GM18505 (cell line): ENCODE data around the gene LIMA1.
"Not testable (repeated sequence)": the region's sequence is repeated elsewhere in the genome, so short reads cannot be mapped to it uniquely, and the experiment has no call there.

Source experiments
- ATAC-seq: cut with Tn5 transposase; IDR thresholded peaks from one replicate; pipeline ENCODE4 v1.9.1; 2021; ENCODE audit not compliant: unreplicated experiment
- POLR2A ChIP-seq: IDR thresholded peaks from 4 replicates; pipeline ENCODE4 v1.6.1; 2011; ENCODE audit warnings: borderline replicate concordance; ENCODE audit not compliant: insufficient read depth, insufficient read length; ENCODE audit errors: extremely low read depth

Gene LIMA1

DNA sequence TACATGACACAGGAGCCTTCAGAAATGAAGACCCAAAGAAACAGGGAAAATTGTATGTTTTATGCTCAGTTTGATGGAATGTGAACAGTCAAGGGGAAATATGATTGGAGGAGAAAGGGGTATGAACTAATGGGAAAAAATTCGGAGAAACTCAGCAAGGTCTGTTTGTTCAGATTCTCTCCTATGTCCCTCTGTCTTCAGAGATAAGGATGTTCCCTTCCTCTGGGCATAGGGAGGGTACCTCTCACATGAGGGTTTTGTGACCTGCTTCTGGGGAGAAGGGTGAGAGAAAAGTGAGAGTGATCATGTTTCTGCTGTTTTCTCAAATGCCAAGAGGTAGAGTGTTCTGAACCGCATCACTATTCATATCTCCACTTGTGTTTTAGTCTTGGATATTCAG is 26.6 kb upstream of the LIMA1 start:
- TF ChIP-seq POLR2A, result no peak
- no peak for ATAC-seq

DNA sequence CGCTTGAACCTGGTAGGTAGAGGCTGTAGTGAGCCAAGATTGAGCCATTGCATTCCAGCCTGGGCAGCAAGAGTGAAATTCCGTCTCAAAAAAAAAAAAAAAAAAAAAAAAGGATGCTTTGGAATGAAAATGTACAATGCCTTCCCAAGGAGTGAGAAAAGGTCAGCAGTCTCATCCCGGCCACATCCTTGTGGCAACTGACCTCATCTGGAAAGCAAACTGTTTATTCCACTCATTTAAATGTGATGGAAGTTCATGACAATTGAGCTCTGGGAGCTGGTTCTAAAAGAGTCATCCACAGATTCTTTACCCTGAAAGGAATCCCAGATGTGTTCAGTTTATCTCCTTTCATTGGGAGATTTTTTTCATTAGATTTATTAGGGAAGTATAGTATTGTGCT is 19.4 kb upstream of the LIMA1 start:
- TF ChIP-seq POLR2A, result no peak
- no peak for ATAC-seq

GRCh38 chr12:50297996-50298395 is 14.7 kb upstream of the LIMA1 start:
- TF ChIP-seq POLR2A, result no peak
- no peak for ATAC-seq

DNA sequence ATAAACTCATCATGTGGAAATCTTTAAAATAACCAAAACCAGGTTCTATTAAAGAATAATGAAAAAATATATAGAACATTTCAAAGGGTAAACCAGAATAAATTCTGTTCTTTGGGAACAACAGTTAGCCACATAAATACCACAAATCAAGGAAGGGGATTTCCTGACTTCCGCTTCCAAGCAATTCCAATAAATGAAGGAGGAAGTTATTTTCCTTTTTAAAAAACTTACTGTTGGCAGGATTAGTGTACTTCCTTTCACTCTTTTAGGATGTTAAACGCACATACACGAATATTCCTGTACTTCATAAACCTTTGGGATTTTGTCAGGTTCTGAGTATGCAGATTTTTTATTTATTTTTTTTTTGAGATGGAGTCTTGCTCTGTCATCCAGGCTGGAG is 13.7 kb upstream of the LIMA1 start:
- no peak for TF ChIP-seq POLR2A
- no peak for ATAC-seq

DNA sequence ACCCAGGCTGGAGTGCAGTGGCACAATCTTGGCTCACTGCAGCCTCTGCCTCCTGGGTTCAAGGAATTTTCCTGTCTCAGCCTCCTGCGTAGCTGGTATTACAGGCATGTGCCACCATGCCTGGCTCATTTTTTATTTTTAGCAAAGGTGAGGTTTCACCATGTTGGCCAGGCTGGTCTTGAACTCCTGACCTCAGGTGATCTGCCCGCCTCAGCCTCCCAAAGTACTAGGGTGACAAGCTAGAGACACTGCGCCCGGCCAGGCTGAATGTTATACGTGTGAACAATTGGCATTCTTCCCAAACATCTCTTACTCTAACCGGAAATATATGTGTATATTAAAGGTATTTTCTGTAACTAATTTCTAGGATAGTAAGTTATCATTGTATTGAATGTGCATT is 13.2 kb upstream of the LIMA1 start:
- no peak for ATAC-seq
- TF ChIP-seq POLR2A, result no peak

DNA sequence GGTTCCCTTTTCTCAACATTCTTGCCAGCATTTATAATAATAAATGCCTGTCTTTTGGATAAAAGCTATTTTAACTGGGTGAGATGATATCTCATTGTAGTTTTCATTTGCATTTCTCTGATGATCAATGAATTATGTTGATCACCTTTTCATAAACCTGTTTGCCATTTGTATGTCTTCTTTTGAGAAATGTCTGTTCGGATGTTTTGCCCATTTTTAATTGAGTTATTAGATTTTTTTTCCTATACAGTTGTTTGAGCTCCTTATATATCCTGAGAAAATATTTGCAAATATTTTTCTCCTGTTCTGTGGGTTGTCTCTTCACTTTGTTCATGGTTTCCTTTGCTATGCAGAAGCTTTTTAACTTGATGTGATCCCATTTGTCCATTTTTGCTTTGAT is 8.1 kb upstream of the LIMA1 start:
- ATAC-seq, result no peak
- TF ChIP-seq POLR2A, result no peak

DNA sequence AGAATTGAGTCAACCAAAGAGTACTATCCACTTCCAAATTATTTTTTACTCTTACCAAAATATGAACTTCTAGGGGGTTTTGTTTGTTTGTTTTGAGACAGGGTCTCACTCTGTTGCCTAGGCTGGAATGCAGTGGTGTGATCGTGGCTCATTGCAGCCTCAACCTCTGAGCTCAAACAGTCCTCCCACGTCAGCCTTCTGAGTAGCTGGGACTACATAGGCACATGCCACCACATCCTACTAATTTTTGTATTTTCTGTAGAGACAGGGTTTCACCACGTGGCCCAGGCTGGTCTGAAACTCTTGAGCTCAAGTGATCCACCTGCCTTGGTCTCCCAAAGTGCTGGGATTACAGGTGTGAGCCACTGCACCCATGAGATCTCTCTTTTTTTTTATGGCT is 7.4 kb upstream of the LIMA1 start:
- not testable (repeated sequence) for ATAC-seq

GRCh38 chr12:50287271-50287670 is 4.0 kb upstream of the LIMA1 start:
- TF ChIP-seq POLR2A, result no peak
- ATAC-seq, result no peak

DNA sequence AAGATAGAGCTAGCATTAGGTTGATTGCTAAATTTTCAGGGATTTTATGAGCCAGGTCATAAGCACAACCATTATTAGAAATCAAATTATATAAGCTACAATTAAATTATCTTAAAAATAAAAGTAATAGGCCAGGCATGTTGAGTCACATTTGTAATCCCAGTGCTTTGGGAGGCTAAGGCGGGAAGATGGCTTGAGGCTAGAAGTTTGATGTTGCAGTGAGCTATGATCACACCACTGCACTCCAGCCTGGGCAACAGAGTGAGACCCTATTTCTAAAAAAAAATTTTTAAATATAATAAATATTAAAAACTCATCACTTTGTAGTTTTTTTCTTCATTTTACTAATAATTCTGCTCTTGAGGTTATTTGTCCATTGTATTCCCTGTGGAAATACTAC is 1.9 kb upstream of the LIMA1 start:
- no peak for ATAC-seq
- no peak for TF ChIP-seq POLR2A

- no peak for TF ChIP-seq POLR2A
- no peak for ATAC-seq
Observed at GRCh38 chr12:50282721-50283228, 545 bp downstream of the LIMA1 start.

DNA sequence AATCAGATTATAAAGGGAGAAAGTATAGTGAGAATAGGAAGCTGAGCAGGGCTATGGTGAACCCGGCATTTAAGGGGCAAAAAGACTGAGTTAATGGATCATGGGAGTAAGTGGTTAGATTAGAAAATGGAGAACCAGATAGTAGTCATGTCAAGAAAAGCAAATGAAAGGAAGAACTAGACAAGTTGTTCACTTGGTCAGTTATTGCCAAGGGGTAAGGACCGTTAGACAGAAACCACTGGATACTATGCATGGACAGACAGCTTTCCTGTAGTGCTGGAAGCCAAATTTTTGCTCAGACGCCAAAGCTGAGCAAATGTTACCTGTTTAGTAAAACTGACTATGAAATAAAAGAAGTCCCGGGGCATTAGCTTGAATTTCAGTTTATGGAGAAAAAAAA is 3.8 kb downstream of the LIMA1 start:
- no peak for ATAC-seq
- TF ChIP-seq POLR2A, result no peak

DNA sequence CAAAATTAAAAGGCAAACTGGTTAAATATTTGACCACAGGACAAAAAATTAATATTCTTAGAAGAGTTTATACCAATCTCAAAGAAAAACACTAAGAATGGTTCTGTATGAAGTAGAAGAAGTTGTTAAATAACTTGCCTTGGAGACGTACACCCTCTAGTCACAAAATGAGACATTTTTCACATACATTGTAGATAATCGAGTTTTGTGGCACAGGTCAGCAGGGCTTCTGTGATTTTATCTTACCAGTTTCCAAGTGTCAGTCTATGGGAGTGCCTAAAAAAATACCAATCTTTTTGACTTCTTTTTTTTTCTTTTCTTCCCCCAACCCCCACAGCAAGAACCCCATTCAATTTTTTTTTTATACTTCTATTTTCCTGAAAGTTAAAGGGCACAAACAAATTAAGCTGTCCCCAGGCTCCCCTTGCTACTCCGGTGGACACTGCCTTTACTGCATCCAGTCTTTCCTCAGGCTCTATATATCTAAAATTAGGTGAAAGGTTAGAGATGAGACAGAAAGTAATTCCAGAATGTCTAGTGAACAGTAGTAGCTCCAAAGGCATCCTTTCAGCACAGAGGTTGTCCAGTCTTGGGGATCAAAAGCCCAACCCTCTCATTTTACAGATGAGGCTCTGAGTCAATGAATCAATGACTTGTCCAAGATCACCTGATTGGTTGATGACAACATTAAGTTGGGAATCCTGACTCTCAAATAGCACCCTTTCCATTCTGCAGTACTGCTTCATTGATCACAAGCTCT is 6.2 kb downstream of the LIMA1 start:
- no peak for ATAC-seq
- TF ChIP-seq POLR2A, result no peak

DNA sequence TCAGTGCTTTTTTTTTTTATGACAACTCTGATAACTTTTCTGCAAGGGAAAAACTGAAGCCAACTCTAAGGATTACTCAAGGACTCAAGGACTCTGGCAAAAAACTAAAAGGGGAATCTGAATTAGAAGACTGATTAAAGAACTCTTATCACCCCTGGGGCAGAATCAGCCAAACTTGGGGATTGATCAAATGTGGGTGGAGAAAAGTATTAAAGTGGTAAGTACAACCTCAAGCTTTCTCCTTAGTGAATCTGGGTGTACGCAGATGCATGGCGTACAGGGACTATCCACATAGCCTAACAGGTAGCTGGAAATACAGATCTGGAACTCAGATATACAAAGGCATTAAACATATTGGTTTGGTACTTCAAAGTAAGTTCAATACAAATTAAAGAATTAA is 7.3 kb downstream of the LIMA1 start:
- no peak for ATAC-seq

GRCh38 chr12:50275556-50275955 is 7.8 kb downstream of the LIMA1 start:
- TF ChIP-seq POLR2A, result no peak

More for the DNA sequence above, 7.3 kb downstream of the LIMA1 start:
- TF ChIP-seq POLR2A, result no peak

DNA sequence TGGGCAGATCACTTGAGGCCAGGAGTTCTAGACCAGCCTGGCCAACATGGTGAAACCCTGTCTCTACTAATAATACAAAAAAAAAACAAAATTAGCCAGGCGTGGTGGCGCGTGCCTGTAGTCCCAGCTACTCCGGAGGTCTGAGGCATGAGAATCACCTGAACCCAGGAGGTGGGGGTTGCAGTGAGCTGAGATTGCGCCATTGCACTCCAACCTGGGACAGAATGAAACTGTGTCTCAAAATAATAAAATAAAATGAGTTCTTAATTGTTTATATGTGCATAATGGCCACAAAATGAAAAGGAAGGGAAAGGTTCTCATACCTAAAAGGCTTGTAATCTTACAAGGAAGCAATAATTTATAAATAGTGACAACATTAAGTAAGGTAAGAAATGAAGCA is 8.2 kb downstream of the LIMA1 start:
- ATAC-seq, result not testable (repeated sequence)

More at GRCh38 chr12:50275556-50275955, 7.8 kb downstream of the LIMA1 start:
- no peak for ATAC-seq
